GM21390 (cell line): Measurements from ENCODE around the gene PFKFB4.
"Not testable (repeated sequence)": the region's sequence is repeated elsewhere in the genome, so short reads cannot be mapped to it uniquely, and the experiment has no call there.

Experiments used
- ATAC-seq: cut with Tn5 transposase; IDR thresholded peaks from one replicate; pipeline ENCODE4 v1.9.1; 2021; ENCODE audit not compliant: unreplicated experiment

The PFKFB4 gene

DNA sequence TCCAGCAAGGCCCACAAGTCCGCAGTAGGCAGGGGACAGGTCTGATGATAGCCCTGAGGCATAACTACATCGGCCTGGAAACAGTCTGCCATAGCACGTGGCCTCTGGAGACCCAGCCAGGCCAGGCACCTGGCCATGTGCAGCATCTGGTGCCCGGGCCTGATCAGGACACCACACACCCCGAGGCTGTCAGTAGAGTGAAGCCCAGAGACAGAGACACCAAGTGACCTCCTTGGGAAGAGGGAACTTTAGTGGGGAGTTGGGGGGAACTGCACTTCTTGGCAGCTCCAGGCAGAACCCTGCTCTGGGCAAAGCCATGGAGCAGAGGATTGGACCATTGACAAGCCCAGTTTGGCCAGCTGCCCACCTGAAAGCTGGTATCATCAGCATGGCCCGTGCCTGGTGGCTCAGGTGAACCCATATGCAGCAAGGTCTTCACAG, 53.9 kb downstream of the PFKFB4 start:
- no peak for ATAC-seq

DNA sequence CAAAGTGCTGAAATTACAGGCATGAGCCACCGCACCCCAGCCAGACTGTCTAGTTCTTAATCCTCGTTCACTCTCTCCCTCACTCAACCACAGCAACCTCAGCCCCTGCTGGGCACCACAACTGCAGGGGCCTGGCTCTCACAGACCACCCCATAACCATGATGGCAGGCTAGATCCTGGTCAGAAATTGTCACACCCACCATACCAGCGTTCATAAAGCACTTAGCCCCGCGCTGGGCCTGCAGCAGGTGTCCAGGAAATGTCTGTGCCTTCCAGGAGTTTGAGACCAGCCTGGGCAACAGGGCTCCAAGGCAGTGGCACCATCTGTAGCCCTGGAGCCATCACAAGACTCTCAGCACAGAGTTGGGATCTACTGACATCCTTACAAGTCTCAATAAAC, 54.5 kb downstream of the PFKFB4 start:
- ATAC-seq = no peak

GRCh38 chr3:48501196-48501595, 55.4 kb downstream of the PFKFB4 start:
- ATAC-seq = no peak

- ATAC-seq = no peak
Observed at GRCh38 chr3:48500656-48501055, 55.9 kb downstream of the PFKFB4 start.

GRCh38 chr3:48493203-48493501, 63.5 kb downstream of the PFKFB4 start:
- no peak for ATAC-seq

GRCh38 chr3:48492461-48493202, 64.0 kb downstream of the PFKFB4 start:
- no peak for ATAC-seq

DNA sequence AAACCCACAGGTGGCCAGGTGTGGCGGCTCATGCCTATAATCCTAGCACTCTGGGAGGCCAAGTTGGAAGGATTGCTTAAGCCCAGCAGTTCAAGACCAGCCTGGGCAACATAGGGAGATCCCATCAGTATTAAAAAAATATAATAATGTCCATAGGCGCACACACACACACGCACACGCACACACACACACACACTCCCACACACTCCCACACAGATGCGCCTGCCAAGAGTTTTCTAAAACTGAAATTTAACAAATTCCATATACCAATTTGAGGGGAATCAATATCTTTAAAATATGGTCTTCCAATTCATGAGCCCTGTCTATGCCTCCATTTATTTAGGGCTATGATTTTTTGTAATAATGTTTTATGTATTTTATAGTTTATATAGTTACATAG, 69.7 kb downstream of the PFKFB4 start:
- no peak for ATAC-seq

DNA sequence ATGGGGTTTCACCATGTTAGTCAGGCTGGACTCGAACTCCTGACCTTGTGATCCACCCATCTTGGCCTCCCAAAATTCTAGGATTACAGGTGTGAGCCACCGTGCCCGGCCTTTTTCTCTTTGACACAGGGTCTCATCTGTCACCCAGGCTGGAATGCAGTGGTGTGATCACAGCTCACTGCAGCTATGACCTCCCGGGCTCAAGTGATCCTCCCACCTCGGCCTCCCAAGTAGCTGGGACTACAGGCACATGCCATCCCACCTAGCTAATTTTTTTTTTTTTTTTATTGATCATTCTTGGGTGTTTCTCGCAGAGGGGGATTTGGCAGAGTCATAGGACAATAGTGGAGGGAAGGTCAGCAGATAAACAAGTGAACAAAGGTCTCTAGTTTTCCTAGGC, 73.8 kb downstream of the PFKFB4 start:
- ATAC-seq = not testable (repeated sequence)

DNA sequence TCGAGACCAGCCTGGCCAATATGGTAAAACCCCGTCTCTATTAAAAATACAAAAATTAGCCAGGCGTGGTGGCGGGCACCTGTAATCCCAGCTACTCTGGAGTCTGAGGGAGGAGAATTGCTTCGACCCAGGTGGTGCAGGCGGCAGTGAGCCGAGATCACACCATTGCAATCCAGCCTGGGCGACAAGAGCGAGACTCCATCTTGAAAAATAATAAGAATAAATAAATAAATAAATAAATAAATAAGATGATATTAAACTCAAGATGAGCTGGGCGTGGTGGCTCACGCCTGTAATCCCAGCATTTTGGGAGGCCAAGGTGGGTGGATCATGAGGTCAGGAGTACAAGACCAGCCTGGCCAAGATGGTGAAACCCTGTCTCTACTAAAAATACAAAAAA, 75.7 kb downstream of the PFKFB4 start:
- not testable (repeated sequence) for ATAC-seq

DNA sequence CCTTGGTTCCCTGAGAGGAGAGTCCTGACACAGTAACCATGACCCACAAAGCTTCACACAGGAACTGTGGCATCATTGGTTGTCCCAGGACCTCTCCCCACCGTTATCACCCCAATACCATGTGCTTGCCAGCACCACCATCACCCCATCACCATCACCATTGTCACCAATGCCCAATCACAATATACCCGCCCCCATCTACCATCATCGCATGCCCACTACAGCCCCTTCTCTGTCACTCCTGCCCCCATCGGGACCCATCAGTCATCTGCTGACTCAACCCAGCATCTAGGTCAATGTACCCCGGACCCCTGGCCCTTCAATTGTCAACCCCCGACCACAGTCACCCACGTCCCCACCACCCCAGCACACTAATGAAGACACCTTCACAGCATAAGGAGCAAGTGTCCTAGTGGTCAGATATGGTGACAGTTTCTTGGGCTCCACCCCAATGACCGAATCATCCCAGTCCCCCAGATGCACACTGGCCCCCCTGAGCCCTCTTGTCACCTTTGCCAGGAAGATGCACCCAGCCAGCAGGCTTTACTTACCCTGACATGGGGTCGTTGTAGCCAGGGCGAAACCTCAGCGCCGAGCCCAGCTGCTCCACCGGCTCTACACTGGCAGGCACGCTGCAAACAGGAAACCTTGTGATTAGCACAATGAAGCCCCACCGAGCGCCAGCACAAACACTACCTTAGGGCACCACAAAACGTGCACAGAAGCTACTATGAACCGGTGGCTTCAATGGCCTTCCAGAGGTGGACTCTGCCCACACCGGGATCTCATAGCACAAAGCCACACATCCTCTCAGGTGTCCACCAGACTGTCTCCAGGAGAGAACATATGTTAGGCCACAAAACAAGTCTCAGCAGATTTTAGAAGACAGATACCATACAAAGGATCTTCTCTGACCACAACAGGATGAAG, 77.7 kb downstream of the PFKFB4 start:
- no peak for ATAC-seq

GRCh38 chr3:48477959-48478520, 78.6 kb downstream of the PFKFB4 start:
- ATAC-seq = no peak

DNA sequence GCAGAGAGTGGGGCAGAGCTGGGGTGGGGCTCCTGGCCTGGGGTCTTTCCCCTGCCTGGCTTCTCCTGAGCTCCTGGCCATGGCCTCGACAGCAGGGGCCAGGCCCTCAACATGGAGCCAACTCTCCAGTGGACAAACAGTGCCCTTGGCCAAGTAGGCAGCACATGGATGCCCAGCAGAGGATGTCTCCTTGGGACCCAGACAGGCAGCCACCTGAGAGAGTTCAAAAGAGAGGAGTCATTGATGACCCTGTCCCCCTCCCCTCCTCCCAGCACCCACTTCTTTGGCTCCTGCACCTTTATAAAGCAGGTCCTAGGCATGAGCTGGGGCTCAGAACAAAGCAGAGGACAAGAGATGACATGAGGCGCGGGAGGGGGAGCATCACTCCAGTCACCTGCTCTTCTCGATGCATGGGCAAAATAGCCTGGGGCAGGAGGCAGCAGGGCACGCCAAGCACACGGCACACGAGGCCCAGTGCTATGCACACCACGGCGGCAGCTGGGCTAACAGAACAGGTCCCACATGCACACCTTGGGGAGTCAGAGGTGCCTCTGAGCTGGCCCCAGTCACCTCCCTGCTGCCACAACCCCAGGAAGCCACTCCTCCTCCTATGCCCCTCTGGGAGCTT, 80.1 kb downstream of the PFKFB4 start:
- no peak for ATAC-seq

DNA sequence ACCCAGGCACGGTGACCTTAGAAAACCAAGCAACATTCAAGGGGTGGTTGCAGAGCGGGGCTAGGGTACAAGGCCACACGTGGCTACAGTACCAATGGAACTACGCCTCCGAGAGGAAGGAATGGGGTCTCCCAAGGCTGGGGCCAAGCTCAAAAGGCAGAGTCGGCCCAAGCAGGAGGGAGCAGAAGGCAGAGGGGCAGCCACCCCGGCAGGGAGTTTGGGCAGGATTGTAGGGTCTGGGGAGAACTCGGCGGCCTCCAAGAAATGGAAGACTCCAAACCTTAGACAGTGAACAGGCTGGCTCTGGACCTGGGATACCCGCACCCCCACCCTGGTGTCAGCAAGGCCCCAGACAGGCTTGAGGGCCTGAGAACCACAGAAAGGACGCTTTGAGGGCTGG, 81.4 kb downstream of the PFKFB4 start:
- ATAC-seq = no peak

DNA sequence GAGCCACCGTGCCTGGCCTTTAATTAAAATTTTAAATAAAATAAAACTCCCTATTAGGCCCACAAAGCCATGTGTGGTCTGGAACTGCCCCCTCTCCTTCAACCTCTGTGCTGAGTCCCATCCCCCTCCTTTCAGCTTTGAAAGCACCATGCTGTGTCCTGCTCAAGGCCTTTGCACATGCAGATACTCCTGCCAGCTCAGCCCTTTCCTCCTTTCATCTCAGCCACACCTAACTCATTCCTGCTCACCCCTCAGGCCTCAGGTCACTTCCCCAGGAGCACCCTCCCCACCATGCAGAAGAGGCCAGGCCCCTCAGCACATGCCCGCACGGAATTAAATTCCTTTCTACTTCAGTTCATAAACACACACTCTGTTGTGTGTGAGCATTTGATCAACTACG, 82.0 kb downstream of the PFKFB4 start:
- no peak for ATAC-seq

DNA sequence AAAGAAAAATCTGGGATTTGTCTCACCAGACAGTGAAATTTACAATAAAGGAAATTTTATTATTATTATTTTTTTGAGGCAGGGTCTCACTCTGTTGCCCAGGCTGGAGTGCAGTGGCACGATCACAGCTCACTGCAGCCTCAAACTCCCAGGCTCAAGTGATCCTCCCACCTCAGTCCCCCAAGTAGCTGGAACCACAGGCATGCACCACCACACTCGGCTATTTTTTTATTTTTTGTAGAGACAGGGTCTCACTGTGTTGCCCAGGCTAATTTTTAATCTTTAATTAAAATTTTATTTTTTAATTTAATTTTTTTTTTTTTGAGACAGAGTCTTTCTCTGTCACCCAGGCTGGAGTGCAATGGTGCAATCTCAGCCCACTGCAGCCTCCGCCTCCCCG, 82.6 kb downstream of the PFKFB4 start:
- not testable (repeated sequence) for ATAC-seq

DNA sequence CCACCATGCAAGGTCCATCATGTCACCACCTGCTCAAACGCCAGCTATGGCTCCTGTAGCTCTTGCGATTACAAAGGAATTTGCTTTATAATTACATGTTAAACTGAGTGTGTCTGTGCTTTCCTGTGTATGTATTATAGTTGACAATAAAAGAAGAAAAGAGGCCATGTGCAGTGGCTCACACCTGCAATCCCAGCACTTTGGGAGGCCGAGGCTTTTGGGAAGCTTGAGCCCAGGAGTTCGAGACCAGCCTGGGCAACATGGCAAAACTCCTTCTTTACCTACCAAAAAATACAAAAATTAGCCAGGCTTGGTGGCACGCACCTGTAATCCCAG, 83.0 kb downstream of the PFKFB4 start:
- ATAC-seq = no peak

- peak; percentile 81 for ATAC-seq
Observed at GRCh38 chr3:48472923-48473616, 83.5 kb downstream of the PFKFB4 start.

DNA sequence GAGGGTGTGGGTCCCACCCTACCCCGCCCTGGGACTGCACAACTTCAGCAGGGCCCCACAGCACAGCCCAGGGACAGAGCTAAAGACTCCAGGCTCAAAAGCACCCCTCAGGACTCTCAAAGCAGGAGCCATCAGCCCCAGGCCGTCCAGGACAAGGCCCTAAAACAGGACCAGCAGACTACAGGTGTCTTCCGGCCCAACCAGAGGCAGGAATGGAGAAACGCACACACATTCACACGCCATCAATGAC, 84.0 kb downstream of the PFKFB4 start:
- no peak for ATAC-seq

DNA sequence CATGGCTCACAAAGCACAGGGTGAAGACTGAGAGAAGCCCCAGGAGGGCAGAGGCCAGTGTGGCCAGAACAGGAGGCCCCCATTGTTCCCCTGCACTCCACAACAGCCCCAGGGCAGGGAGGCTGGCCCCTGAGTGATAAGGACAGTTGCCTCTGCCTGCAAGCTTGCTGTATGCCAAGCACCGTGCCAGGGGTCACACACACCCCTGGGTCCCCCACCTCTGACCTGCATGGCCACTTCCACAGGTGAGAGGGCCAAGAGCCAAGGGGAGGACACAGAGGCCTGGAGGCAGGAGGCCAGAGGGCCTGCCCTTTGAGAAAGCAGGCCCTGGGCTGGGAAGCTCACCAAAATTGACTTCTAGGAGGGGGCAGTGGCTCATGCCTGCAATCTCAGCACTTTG, 86.3 kb downstream of the PFKFB4 start:
- ATAC-seq = no peak

DNA sequence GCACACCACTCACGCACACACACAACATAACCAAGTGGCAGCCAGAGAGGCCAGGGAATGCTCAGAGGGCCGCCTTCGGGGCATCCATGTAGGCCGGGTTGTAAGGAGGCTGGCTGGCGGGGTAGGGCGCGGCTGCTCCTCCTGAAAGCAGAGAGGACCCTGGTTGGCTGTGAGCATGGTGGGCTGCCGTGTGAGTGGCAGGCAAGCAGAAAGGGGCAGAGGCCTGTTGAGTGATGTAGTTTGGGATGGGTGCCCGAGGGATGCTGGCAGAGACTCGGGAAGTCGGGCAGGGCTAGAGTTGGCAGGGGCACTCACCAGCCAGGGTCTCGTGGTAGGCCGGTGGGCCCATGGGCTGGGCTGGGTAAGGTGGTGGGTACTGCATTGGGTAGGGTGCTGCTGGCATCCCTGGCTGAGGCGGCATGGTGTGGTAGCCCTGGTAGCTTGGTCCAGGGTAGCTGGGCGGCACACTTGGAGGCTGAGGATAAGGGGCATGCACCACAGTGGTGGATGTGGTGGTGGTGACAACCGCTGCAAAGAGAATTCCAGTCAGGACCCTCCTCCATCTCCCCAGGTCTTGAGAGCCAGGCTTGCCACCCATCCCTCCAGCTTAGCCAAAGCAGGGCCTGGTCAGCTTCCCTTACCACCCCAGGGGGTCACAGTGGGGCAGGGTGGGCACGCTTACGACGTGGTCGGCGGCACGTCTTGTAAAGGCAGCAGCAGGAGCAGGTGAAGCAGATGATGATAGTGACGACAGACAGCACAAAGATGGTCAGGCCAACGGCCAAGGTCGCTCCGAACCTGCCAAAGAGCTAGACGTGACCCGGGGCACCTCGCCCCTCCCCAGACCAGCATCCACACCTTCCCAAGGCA, 87.3 kb downstream of the PFKFB4 start:
- no peak for ATAC-seq
